GM19438 (cell line): ENCODE results near the gene KY.
"Not testable (repeated sequence)": the region's sequence is repeated elsewhere in the genome, so short reads cannot be mapped to it uniquely, and the experiment has no call there.

ENCODE experiments used
- ATAC-seq: cut with Tn5 transposase; IDR thresholded peaks from one replicate; pipeline ENCODE4 v1.9.1; 2021; ENCODE audit warnings: low read depth; ENCODE audit not compliant: unreplicated experiment

KY gene

GRCh38 chr3:134569899-134570298 is 80.9 kb downstream of the KY start:
- ATAC-seq, result not testable (repeated sequence)

GRCh38 chr3:134568790-134569189 is 82.0 kb downstream of the KY start:
- ATAC-seq, result no peak

- no peak for ATAC-seq
Observed at GRCh38 chr3:134567605-134568004, 83.2 kb downstream of the KY start.

GRCh38 chr3:134564991-134565390 is 85.8 kb downstream of the KY start:
- no peak for ATAC-seq

GRCh38 chr3:134563601-134564000 is 87.2 kb downstream of the KY start:
- ATAC-seq, result no peak

GRCh38 chr3:134562055-134562454 is 88.8 kb downstream of the KY start:
- no peak for ATAC-seq

GRCh38 chr3:134559591-134559990 is 91.2 kb downstream of the KY start:
- no peak for ATAC-seq
